ENCODE measurements around the gene KASH5.

GRCh38 chr19:49363268-49364082 lies 24.6 kb upstream of the KASH5 start, which contains the start of gene DKKL1:
- peak; percentile 10; the same call in 1 of the 2 replicates for TF ChIP-seq CTCF (conservative IDR thresholded peaks at IDR 0.05; ENCODE audit: low read depth, low read length)
- no peak for TF ChIP-seq EZH2 (IDR thresholded peaks at IDR 0.05; ENCODE audit: low read length, unreplicated experiment)

All from PC-3 (cell line).